ENCODE measurements around the gene STMN1. TPM values are rescaled to one million over a fixed set of nuclear protein-coding genes. Genes with fewer than 3 reads are reported as not detected.

STMN1 gene
- total RNA-seq, 1 donor from 2014 or later = 591 TPM

GRCh38 chr1:25922971-25923552, 16.8 kb upstream of the STMN1 start:
- no peaks in the 10 kb centered on the region for H3K9me3 Mint-ChIP-seq
- H3K27ac Mint-ChIP-seq = peak overlapping the region; percentile 50
- no peaks in the 10 kb centered on the region for H3K36me3 Mint-ChIP-seq
- H3K4me1 Mint-ChIP-seq (ENCODE audit: unreplicated experiment) = peaks cover 26% of the 10 kb centered on the region
- no peak for DNase-seq (ENCODE audit: extremely low spot score, unreplicated experiment)
- peak overlapping the region; percentile 88 for H3K4me3 Mint-ChIP-seq
- H3K27me3 Mint-ChIP-seq = peaks cover 14% of the 10 kb centered on the region
- TF ChIP-seq CTCF (conservative IDR thresholded peaks at IDR 0.05) = no peak

GRCh38 chr1:25922056-25922970, 16.1 kb upstream of the STMN1 start:
- peak overlapping the region; percentile 71 for H3K27ac Mint-ChIP-seq
- DNase-seq (ENCODE audit: extremely low spot score, unreplicated experiment) = no peak
- peaks cover 14% of the 10 kb centered on the region for H3K27me3 Mint-ChIP-seq
- H3K9me3 Mint-ChIP-seq = no peaks in the 10 kb centered on the region
- no peaks in the 10 kb centered on the region for H3K36me3 Mint-ChIP-seq
- no peak for TF ChIP-seq CTCF (conservative IDR thresholded peaks at IDR 0.05)
- peak overlapping the region; percentile 88 for H3K4me3 Mint-ChIP-seq
- H3K4me1 Mint-ChIP-seq (ENCODE audit: unreplicated experiment) = peaks cover 22% of the 10 kb centered on the region

- DNase-seq (ENCODE audit: extremely low spot score, unreplicated experiment) = no peak
- H3K9me3 Mint-ChIP-seq = no peaks in the 10 kb centered on the region
- H3K4me3 Mint-ChIP-seq = no peak overlapping the region
- H3K27me3 Mint-ChIP-seq = peaks cover 10% of the 10 kb centered on the region
- no peaks in the 10 kb centered on the region for H3K36me3 Mint-ChIP-seq
- no peak for TF ChIP-seq CTCF (conservative IDR thresholded peaks at IDR 0.05)
- no peak overlapping the region for H3K27ac Mint-ChIP-seq
- H3K4me1 Mint-ChIP-seq (ENCODE audit: unreplicated experiment) = peaks cover 12% of the 10 kb centered on the region
These were observed 12.4 kb upstream of the STMN1 start for GRCh38 chr1:25918615-25919014.

GRCh38 chr1:25917996-25918395, 11.8 kb upstream of the STMN1 start:
- H3K4me1 Mint-ChIP-seq (ENCODE audit: unreplicated experiment) = peaks cover 12% of the 10 kb centered on the region
- H3K27me3 Mint-ChIP-seq = peaks cover 10% of the 10 kb centered on the region
- no peaks in the 10 kb centered on the region for H3K36me3 Mint-ChIP-seq
- no peak overlapping the region for H3K27ac Mint-ChIP-seq
- DNase-seq (ENCODE audit: extremely low spot score, unreplicated experiment) = no peak
- H3K9me3 Mint-ChIP-seq = no peaks in the 10 kb centered on the region
- no peak overlapping the region for H3K4me3 Mint-ChIP-seq
- TF ChIP-seq CTCF (conservative IDR thresholded peaks at IDR 0.05) = no peak

- no peak for DNase-seq (ENCODE audit: extremely low spot score, unreplicated experiment)
- TF ChIP-seq CTCF (conservative IDR thresholded peaks at IDR 0.05) = no peak
- H3K9me3 Mint-ChIP-seq = no peaks in the 10 kb centered on the region
- H3K27ac Mint-ChIP-seq = no peak overlapping the region
- H3K36me3 Mint-ChIP-seq = no peaks in the 10 kb centered on the region
- H3K27me3 Mint-ChIP-seq = peaks cover 3% of the 10 kb centered on the region
- no peak overlapping the region for H3K4me3 Mint-ChIP-seq
- peaks cover 5% of the 10 kb centered on the region for H3K4me1 Mint-ChIP-seq (ENCODE audit: unreplicated experiment)
These were observed 10.2 kb upstream of the STMN1 start for GRCh38 chr1:25916460-25916859.

Measured in type B pancreatic cell (in vitro differentiated cells).